Measurements from ENCODE around the gene TIMM44. TPM values are rescaled to one million over a fixed set of nuclear protein-coding genes. Genes with fewer than 3 reads are reported as not detected.

TIMM44 gene
- total RNA-seq = 100 to 1,000 TPM in 1 of 4 donors, 10 to 100 TPM in 3; 55.5 to 211 (median 80.7) TPM

DNA sequence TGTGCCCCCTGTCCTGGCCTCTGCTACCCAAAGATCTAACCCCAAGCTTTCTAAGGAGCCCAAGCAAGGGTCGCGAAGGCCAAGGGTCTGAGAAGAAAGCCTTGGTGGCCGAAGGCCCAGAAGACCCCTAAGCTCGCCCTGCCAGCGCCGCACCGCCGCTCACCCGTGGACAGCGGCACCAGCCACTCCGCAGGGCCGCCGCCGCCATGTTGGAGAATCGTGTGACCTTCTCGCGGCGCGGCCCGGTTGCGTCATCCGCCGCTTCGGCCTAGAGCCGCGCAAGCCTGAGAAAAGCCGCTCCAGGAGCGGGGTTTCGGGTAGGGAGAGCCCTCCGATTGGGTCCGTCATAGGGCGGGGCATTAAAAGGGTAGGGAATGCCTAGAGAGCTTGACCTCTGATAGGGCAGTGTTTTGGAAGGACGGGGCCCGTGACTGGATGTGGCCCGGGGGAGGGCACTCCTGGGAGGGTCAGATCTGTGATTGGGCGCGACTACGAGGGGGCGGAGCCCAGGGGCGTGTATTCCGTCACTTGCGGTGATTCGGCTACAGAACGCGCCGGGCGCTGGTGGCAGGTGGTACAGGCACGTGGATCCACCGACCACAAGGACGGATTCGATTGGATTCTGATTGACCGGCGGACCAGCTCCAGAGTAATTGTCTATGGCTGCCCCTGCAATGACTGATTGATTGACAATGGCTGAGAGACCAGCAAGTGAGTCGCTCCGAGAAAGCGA is at the start of gene TIMM44:
Gene TIMM44 (minus strand): TSS at position 223 of the 733 bp plus-strand sequence. CDS start 15 bp downstream, at position 208.
- no peaks in the 10 kb centered on the region for H3K27me3 ChIP-seq
- TF ChIP-seq, protein P1, sequence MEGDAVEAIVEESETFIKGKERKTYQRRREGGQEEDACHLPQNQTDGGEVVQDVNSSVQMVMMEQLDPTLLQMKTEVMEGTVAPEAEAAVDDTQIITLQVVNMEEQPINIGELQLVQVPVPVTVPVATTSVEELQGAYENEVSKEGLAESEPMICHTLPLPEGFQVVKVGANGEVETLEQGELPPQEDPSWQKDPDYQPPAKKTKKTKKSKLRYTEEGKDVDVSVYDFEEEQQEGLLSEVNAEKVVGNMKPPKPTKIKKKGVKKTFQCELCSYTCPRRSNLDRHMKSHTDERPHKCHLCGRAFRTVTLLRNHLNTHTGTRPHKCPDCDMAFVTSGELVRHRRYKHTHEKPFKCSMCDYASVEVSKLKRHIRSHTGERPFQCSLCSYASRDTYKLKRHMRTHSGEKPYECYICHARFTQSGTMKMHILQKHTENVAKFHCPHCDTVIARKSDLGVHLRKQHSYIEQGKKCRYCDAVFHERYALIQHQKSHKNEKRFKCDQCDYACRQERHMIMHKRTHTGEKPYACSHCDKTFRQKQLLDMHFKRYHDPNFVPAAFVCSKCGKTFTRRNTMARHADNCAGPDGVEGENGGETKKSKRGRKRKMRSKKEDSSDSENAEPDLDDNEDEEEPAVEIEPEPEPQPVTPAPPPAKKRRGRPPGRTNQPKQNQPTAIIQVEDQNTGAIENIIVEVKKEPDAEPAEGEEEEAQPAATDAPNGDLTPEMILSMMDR (IDR thresholded peaks at IDR 0.05) = no peak
- peak; percentile 41 to 61 for TF ChIP-seq POLR2A (IDR thresholded peaks at IDR 0.05)
- peaks cover 0 to 22% (median 0%) of the 10 kb centered on the region in 3 donors for H3K36me3 ChIP-seq
- H3K4me3 ChIP-seq = peak within 1 kb of the TSS; percentile 65 to 92 (median 72)
- peaks cover 0 to 3% (median 0%) of the 10 kb centered on the region in 4 donors for H3K9me3 ChIP-seq
- peak within 1 kb of the TSS; percentile 89 to 98 (median 94) for H3K27ac ChIP-seq
- peaks cover 0 to 14% (median 5%) of the 10 kb centered on the region in 4 donors for H3K4me1 ChIP-seq
- DNase-seq = peak; percentile 98 to 99 (median 99)

DNA sequence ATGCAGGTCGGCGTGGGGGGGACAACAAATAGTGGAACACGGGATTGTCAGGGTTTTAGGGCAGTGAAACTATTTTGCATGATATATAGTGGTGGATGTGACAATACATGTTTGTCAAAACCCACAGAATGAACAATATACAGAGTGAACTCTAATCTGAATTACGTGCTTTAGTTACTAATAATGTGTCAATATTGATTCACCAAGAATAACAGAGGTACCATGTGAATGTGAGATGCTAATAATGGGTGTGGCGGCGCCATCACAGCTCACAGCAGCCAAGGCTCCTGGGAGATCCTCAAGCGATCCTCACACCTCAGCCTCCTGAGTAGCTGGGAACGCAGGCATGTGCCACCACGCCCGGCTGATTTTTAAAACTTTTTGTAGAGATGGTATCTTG is 49.1 kb upstream of the TIMM44 start:
- TF ChIP-seq, protein P1 (IDR thresholded peaks at IDR 0.05) = no peak
- TF ChIP-seq POLR2A (IDR thresholded peaks at IDR 0.05) = no peak
- Histone ChIP-seq H3K27ac (no peak overlapping the region), H3K27me3 (no peaks in the 10 kb centered on the region), H3K9me3 (no peaks in the 10 kb centered on the region), H3K36me3 (peaks cover 0 to 46% (median 0%) of the 10 kb centered on the region in 3 donors), H3K4me3 (no peak overlapping the region), H3K4me1 (peaks cover 0 to 6% (median 0%) of the 10 kb centered on the region in 4 donors)
- no peak for DNase-seq

DNA sequence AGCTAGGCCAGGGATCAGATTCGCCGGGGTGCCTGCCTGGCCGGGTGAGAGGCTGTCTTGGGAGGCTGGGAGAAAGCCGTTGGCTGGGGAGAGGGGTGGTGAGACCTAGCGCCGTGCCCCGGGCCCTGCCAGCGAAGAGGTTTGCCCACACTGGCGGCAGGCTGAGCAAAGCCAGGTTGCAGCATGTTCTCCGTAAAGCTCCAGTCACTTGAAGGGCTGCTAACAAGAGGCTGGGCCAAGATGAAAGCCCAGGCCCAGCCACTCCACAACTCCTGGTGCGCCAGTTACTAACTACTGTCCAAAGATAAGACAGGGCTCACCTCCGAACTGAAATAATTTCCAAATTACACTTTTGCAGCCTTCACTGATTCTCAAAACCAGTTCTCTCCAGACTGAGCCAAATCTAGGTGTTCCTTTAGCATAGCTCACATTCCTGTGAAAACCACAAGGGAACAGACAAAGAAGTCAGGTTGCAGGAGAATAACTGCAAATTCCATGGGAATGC is 45.7 kb upstream of the TIMM44 start:
- Histone ChIP-seq H3K36me3 (peaks cover 0 to 53% (median 0%) of the 10 kb centered on the region in 3 donors), H3K4me3 (no peak overlapping the region), H3K9me3 (no peaks in the 10 kb centered on the region), H3K4me1 (peaks cover 0 to 12% (median 0%) of the 10 kb centered on the region in 4 donors), H3K27me3 (no peaks in the 10 kb centered on the region), H3K27ac (no peak overlapping the region)
- TF ChIP-seq, protein P1 (IDR thresholded peaks at IDR 0.05) = no peak
- TF ChIP-seq POLR2A (IDR thresholded peaks at IDR 0.05) = no peak
- DNase-seq = peak in 1 of 3 donors; percentile 30

DNA sequence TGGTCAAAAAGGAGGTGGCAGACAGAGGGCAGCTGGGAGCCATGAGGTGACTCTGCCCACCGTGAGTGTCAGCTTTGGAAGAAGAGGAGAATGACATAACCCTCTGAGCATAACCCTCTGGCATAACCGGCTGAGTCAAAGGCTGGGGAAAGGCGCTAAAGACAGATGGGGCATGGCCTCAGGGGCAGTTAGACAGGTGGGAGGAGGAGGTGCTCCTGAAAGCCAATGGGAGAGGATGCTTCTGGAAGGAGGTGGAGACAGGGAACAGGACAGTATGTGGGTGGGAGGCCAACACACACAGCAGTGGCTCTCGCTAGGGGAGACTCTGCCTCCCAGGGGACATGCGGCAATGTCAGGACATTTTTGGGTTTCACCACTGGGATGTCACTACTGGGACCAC is 44.8 kb upstream of the TIMM44 start:
- Histone ChIP-seq H3K4me3 (no peak overlapping the region), H3K27me3 (no peaks in the 10 kb centered on the region), H3K36me3 (peaks cover 0 to 60% (median 0%) of the 10 kb centered on the region in 3 donors), H3K4me1 (peaks cover 0 to 9% (median 0%) of the 10 kb centered on the region in 4 donors), H3K9me3 (no peaks in the 10 kb centered on the region), H3K27ac (no peak overlapping the region)
- DNase-seq = no peak
- TF ChIP-seq, protein P1 (IDR thresholded peaks at IDR 0.05) = no peak
- TF ChIP-seq POLR2A (IDR thresholded peaks at IDR 0.05) = no peak

DNA sequence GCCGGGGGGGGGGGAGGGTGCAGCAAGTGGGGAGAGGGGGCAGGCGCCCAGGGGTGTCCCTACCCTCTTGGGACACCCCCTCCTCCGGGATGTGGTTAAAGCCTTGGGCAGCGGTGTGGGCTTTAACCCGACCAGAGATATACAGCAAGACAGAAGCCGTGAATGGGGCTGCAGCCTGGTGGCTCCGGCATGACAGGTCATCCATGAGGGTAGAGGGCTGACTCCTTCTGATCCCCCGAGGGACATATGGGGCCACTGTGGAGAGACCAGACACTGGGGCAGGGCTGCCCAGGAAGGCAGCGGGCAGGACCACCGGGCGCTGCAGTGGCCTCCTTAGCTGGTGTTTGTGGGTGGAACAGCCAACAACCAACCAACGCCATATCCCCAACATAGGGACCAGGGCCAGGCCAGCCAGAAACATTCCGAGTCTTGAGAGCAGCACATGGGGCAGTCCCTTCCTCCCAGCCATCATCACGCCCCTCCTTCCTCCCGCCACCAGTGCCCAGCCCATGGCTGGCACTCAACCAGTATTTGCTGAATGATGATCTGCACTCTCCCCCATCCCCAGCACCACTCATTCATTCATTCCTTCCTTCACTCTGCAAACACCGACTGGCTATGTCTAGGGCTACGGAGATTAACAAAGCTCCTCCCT is 43.8 kb upstream of the TIMM44 start:
- H3K27ac ChIP-seq = peak overlapping the region in 3 of 4 donors; percentile 22 to 39 (median 28)
- DNase-seq = no peak
- H3K36me3 ChIP-seq = peaks cover 0 to 71% (median 0%) of the 10 kb centered on the region in 3 donors
- TF ChIP-seq, protein P1 (IDR thresholded peaks at IDR 0.05) = no peak
- TF ChIP-seq POLR2A (IDR thresholded peaks at IDR 0.05) = no peak
- no peaks in the 10 kb centered on the region for H3K27me3 ChIP-seq
- H3K4me3 ChIP-seq = no peak overlapping the region
- H3K9me3 ChIP-seq = no peaks in the 10 kb centered on the region
- peaks cover 0 to 8% (median 0%) of the 10 kb centered on the region in 4 donors for H3K4me1 ChIP-seq
